Endothelial cell of umbilical vein (primary cell): ENCODE measurements around the gene PTPRQ. TPM values are rescaled to one million over a fixed set of nuclear protein-coding genes. Genes with fewer than 3 reads are reported as not detected.

Source experiments
- BruUV-seq: library from RNA; stranded (reverse); fragments of 400-500 nt; replicated peaks from 2 replicates; lab custom pipeline; 2021; lab: Mats Ljungman, UMichigan
- CTCF ChIA-PET: fragments of 300-600, 350-600 bp; sonication (Branson Sonifier 250); formaldehyde crosslinking; loops from one replicate; lab custom pipeline; 2021; ENCODE audit warnings: antibody characterized with exemption, inconsistent platforms; lab: Charles Lee
- POLR2A ChIA-PET: fragments of 300-600, 350-600 bp; sonication (Branson Sonifier 250); formaldehyde crosslinking; loops from one replicate; lab custom pipeline; 2021; ENCODE audit warnings: antibody characterized with exemption, inconsistent platforms; lab: Charles Lee
- DNase-seq: peaks from one replicate; pipeline ENCODE4 v3.0.0-alpha.2; 2011; ENCODE audit warnings: low read depth, low spot score
- FAIRE-seq: peaks from 2 replicates; lab custom pipeline; 2011; peaks lifted over from hg19 to GRCh38; lab: Jason Lieb, UNC
- H2AFZ ChIP-seq: 2 replicates; pipeline ENCODE4 v1.6.0; 2012; ENCODE audit warnings: low read depth, low read length, control low read depth, inconsistent platforms
- H3K27ac ChIP-seq: 2 replicates; pipeline ENCODE4 v1.5.1; 2011; ENCODE audit warnings: low read depth, mild to moderate bottlenecking, control low read depth, low read length, moderate library complexity; ENCODE audit not compliant: insufficient read depth
- H3K27me3 ChIP-seq, 2 experiments: 2 replicates each; pipeline versions ENCODE4 v1.6.0 to v1.6.1; 2011; ENCODE audit warnings: low read length in 2 of 2, mixed read lengths in 1 of 2; ENCODE audit not compliant: control insufficient read depth in 2 of 2, insufficient read depth in 2 of 2
- H3K36me3 ChIP-seq, 2 experiments: 2 replicates in 1 of 2; 3 replicates in 1 of 2; pipeline ENCODE4 v1.5.1; 2011; ENCODE audit warnings: low read length in 2 of 2, mild to moderate bottlenecking in 1 of 2, moderate library complexity in 1 of 2; ENCODE audit not compliant: control insufficient read depth in 2 of 2, insufficient read depth in 2 of 2; ENCODE audit errors: extremely low read depth in 1 of 2
- H3K4me1 ChIP-seq: 3 replicates; pipeline ENCODE4 v1.5.1; 2011; ENCODE audit warnings: mild to moderate bottlenecking, low read length; ENCODE audit not compliant: control insufficient read depth, insufficient read depth; ENCODE audit errors: extremely low read depth
- H3K4me2 ChIP-seq: 2 replicates; pipeline ENCODE4 v1.6.1; 2011; ENCODE audit warnings: low read length, control low read depth, mixed read lengths; ENCODE audit not compliant: insufficient read depth
- H3K4me3 ChIP-seq, 3 experiments: fragments of 200-600 bp in 1 of 3; sonication (generic), shearing (Covaris generic) in 1 of 3; replicated peaks in 1 of 3; 2 replicates each; pipeline ENCODE4 v1.5.1; 2011 to 2016; ENCODE audit warnings: control low read depth in 3 of 3, low read length in 3 of 3, mild to moderate bottlenecking in 2 of 3, inconsistent platforms in 1 of 3, low read depth in 1 of 3, moderate library complexity in 1 of 3; ENCODE audit not compliant: insufficient read depth in 1 of 3
- H3K79me2 ChIP-seq: 2 replicates; pipeline ENCODE4 v1.6.0; 2012; ENCODE audit warnings: low read length, inconsistent platforms; ENCODE audit not compliant: control insufficient read depth, insufficient read depth
- H3K9ac ChIP-seq: replicated peaks from 2 replicates; pipeline ENCODE3; 2011; ENCODE audit warnings: low read length, control low read depth; ENCODE audit not compliant: insufficient read depth; ENCODE audit errors: extremely low read depth
- H3K9me1 ChIP-seq: replicated peaks from 3 replicates; pipeline ENCODE4 v1.6.0; 2011; ENCODE audit warnings: mild to moderate bottlenecking, low read length; ENCODE audit not compliant: control insufficient read depth, insufficient read depth; ENCODE audit errors: extremely low read depth
- H3K9me3 ChIP-seq: replicated peaks from 2 replicates; pipeline ENCODE4 v1.5.1; 2012; ENCODE audit warnings: low read length, inconsistent platforms; ENCODE audit not compliant: control insufficient read depth, insufficient read depth
- H4K20me1 ChIP-seq: replicated peaks from 2 replicates; pipeline ENCODE3; 2011; ENCODE audit warnings: mild to moderate bottlenecking, low read length; ENCODE audit not compliant: control insufficient read depth, insufficient read depth; ENCODE audit errors: extremely low read depth
- CTCF ChIP-seq, 2 donors: IDR thresholded peaks; 1 replicate in 1 of 2; 2 replicates in 1 of 2; pipeline ENCODE4 v1.5.1; 2011; ENCODE audit warnings: low read length in 2 of 2, mild to moderate bottlenecking in 2 of 2, moderate library complexity in 2 of 2, control low read depth in 1 of 2, inconsistent platforms in 1 of 2, low read depth in 1 of 2; ENCODE audit not compliant: insufficient read depth in 1 of 2; ENCODE audit errors: extremely low read depth in 1 of 2
- EZH2 ChIP-seq: IDR thresholded peaks from 2 replicates; pipeline ENCODE4 v1.6.1; 2012; ENCODE audit warnings: borderline replicate concordance, low read depth, mild to moderate bottlenecking, moderate library complexity, low read length, inconsistent platforms; ENCODE audit not compliant: severe bottlenecking
- FOS ChIP-seq: IDR thresholded peaks from 2 replicates; pipeline ENCODE4 v1.6.1; 2011; ENCODE audit warnings: mild to moderate bottlenecking, low read length, moderate library complexity, borderline replicate concordance; ENCODE audit not compliant: insufficient read depth
- GATA2 ChIP-seq: IDR thresholded peaks from 2 replicates; pipeline ENCODE4 v1.7.0; 2011; ENCODE audit warnings: low read depth, mild to moderate bottlenecking, moderate library complexity, mixed read lengths, low read length; ENCODE audit not compliant: insufficient read length, insufficient read depth
- JUN ChIP-seq: IDR thresholded peaks from 2 replicates; pipeline ENCODE4 v1.6.1; 2011; ENCODE audit warnings: borderline replicate concordance, low read depth; ENCODE audit not compliant: insufficient read length, insufficient read depth
- MAX ChIP-seq: IDR thresholded peaks from 2 replicates; pipeline ENCODE4 v1.6.1; 2011; ENCODE audit not compliant: insufficient read depth, insufficient read length
- MYC ChIP-seq: IDR thresholded peaks from one replicate; pipeline ENCODE4 v1.6.1; 2011; ENCODE audit warnings: mild to moderate bottlenecking, low read depth, low read length
- POLR2A ChIP-seq: IDR thresholded peaks from 2 replicates; pipeline ENCODE4 v1.6.1; 2012; ENCODE audit warnings: low read depth, mild to moderate bottlenecking, control low read depth, low read length
- POLR2AphosphoS5 ChIP-seq: IDR thresholded peaks from 2 replicates; pipeline ENCODE4 v1.6.1; 2012; ENCODE audit warnings: low read depth, mild to moderate bottlenecking, control low read depth, low read length, moderate library complexity; ENCODE audit not compliant: insufficient read depth
- dilution Hi-C: fragments of 300-500 bp; cut with MboI; formaldehyde crosslinking; loops from one replicate; pipeline ENCODE4 v1.15.0; 2019; ENCODE audit warnings: low sequenced_read_pairs; ENCODE audit not compliant: extremely low pct_ligation_motif_present
- intact Hi-C: fragments of 100-400 bp; cut with micrococcal nuclease; formaldehyde crosslinking; loops from one replicate; pipeline ENCODE4 v1.10.0; 2022
- polyA plus RNA-seq, 4 experiments: library from polyadenylated mRNA; depleted of rRNA in 3 of 4; stranded (reverse) in 3 of 4; unstranded in 1 of 4; fragments of >200 nt; gene quantifications; 2 replicates each; pipeline versions ENCODE4 v1.2.1 to v1.2.3, GENCODE V29; 2011 to 2012; ENCODE audit warnings: missing spikeins in 1 of 4
- total RNA-seq: library from RNA; stranded (reverse); gene quantifications from 2 replicates; pipeline ENCODE4 v1.2.3, GENCODE V29; 2021

PTPRQ gene
- total and polyA plus RNA-seq, 2 donors (not counting 3 experiments of a cell fraction or from before 2014, with no cell fraction given), result not detected

GRCh38 chr12:80517655-80518054 lies 73.6 kb downstream of the PTPRQ start:
- BruUV-seq, result no TSS peak
- no peak overlapping the region for H2AFZ ChIP-seq
- dilution Hi-C loops, result no loop called here

More at GRCh38 chr12:80517655-80518054, 73.6 kb downstream of the PTPRQ start:
- H3K27ac ChIP-seq, result no peak overlapping the region
- H3K4me2 ChIP-seq, result no peak overlapping the region
- no peak for FAIRE-seq
- no peaks in the 10 kb centered on the region for H4K20me1 ChIP-seq
- no peaks in the 10 kb centered on the region for H3K4me1 ChIP-seq
- DNase-seq, result no peak
- H3K9me3 ChIP-seq, result no peaks in the 10 kb centered on the region
- H3K36me3 ChIP-seq, result no peaks in the 10 kb centered on the region
- intact Hi-C loops, result no loop called here
- POLR2A ChIA-PET, result no interaction called here
- no peaks in the 10 kb centered on the region for H3K27me3 ChIP-seq
- no peaks in the 10 kb centered on the region for H3K9me1 ChIP-seq
- H3K4me3 ChIP-seq, result no peak overlapping the region
- no peak overlapping the region for H3K9ac ChIP-seq
- H3K79me2 ChIP-seq, result no peaks in the 10 kb centered on the region
- CTCF ChIA-PET, result interaction anchor here (0.7 kb wide), 1 partner anchor 16 kb away, joined by 3 read pairs; no protein-coding TSS in a partner anchor
- TF ChIP-seq GATA2, result no peak
- no peak for TF ChIP-seq FOS
- no peak for TF ChIP-seq MAX
- no peak for TF ChIP-seq POLR2AphosphoS5
- TF ChIP-seq MYC, result no peak
- no peak for TF ChIP-seq POLR2A
- TF ChIP-seq JUN, result no peak
- TF ChIP-seq CTCF (IDR thresholded peaks at IDR 0.05; ENCODE audit: extremely low read depth in 1 of 2, insufficient read depth in 1 of 2, low read depth in 1 of 2, low read length in 2 of 2), result no peak
- TF ChIP-seq EZH2, result no peak
